Large intestine (tissue), 3 donors: ENCODE data around the gene PRPSAP1. TPM values are rescaled to one million over a fixed set of nuclear protein-coding genes. Genes with fewer than 3 reads are reported as not detected.
A peak's percentile ranks its signal among the peaks of the same experiment; 100 is the strongest.

Experiments used
- DNase-seq, 2 donors: peaks; one replicate each; pipeline versions ENCODE4 v3.0.0 to v3.0.0-alpha.2; 2013
- H3K27ac ChIP-seq: one replicate; pipeline ENCODE4 v1.5.1; 2013; ENCODE audit warnings: low read length
- H3K27me3 ChIP-seq: 2 replicates; pipeline ENCODE4 v1.6.1; 2013; ENCODE audit warnings: low read length; ENCODE audit not compliant: control insufficient read depth, insufficient read depth
- H3K36me3 ChIP-seq: 2 replicates; pipeline ENCODE4 v1.6.1; 2013; ENCODE audit warnings: low read length; ENCODE audit not compliant: control insufficient read depth, insufficient read depth
- H3K4me1 ChIP-seq: one replicate; pipeline ENCODE4 v1.6.1; 2013; ENCODE audit warnings: low read length; ENCODE audit not compliant: control insufficient read depth, insufficient read depth
- H3K4me3 ChIP-seq: one replicate; pipeline ENCODE4 v1.5.1; 2013; ENCODE audit warnings: low read length
- H3K9me3 ChIP-seq: one replicate; pipeline ENCODE4 v1.6.1; 2013; ENCODE audit warnings: mild to moderate bottlenecking, low read depth, low read length, moderate library complexity; ENCODE audit not compliant: control insufficient read depth
- WGBS: methylation state at CpG from one replicate; pipeline ENCODE4 v1.1.5; 2013; ENCODE audit warnings: low lambda C conversion rate; ENCODE audit not compliant: insufficient coverage; 5-methylcytosine and 5-hydroxymethylcytosine counted together
- polyA plus RNA-seq: library from polyadenylated mRNA; unstranded; fragments of 120-200 nt; gene quantifications from one replicate; pipeline ENCODE4 v1.2.1, GENCODE V29; 2013

PRPSAP1 gene
- polyA plus RNA-seq, 1 donor = 54.8 TPM

DNA sequence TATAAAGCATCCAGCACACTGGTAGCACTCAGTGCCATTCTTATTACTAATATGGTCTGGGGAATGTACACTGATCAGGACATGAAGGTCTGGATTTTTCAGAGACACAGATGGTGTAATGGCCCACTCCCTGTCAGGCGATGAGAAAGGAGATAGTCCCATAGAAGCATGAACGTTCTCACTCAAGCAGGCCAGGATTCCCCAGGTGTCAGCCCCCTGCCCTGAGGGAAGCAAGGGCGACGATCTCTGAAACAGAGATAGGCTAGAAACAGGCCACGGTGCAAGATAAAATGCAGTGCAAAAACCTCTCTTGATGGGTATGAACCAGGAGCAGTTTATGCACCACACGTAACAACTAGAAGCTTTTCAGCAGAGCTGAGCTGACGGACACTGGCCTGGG, 10.6 kb downstream of the PRPSAP1 start:
- H3K27ac ChIP-seq = no peak overlapping the region
- DNase-seq = no peak
- no peaks in the 10 kb centered on the region for H3K9me3 ChIP-seq
- no peak overlapping the region for H3K4me3 ChIP-seq
- no peaks in the 10 kb centered on the region for H3K27me3 ChIP-seq
- no peaks in the 10 kb centered on the region for H3K4me1 ChIP-seq
- H3K36me3 ChIP-seq = peaks cover 33% of the 10 kb centered on the region
- WGBS = 100% methylated on average over 2 of the region's 7 CpGs

- H3K9me3 ChIP-seq = no peaks in the 10 kb centered on the region
- no peak overlapping the region for H3K27ac ChIP-seq
- no peak for DNase-seq
- no peaks in the 10 kb centered on the region for H3K4me1 ChIP-seq
- H3K36me3 ChIP-seq = peaks cover 24% of the 10 kb centered on the region
- H3K27me3 ChIP-seq = no peaks in the 10 kb centered on the region
- H3K4me3 ChIP-seq = no peak overlapping the region
- WGBS = no CpG with 5 or more reads among the region's 6 CpGs
Measured at GRCh38 chr17:76341301-76341700, 12.4 kb downstream of the PRPSAP1 start.

DNA sequence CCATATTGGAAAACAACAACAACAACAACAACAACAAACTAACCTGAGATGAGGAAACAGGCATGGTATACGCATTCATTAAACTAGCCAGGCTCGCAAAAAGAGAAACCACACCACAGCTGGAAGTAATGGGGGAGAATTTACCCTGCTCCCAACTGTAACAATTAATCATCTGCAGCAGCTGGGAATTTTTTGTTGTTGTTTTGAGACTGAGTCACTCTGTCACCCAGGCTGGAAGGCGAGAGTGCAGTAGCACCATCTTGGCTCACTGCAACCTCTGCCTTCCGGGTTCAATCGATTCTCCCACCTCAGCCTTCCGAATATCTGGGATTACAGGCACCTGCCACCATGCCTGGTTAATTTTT, 16.3 kb downstream of the PRPSAP1 start:
- no CpG with 5 or more reads among the region's 6 CpGs for WGBS
- Histone ChIP-seq H3K4me1 (no peaks in the 10 kb centered on the region), H3K9me3 (no peaks in the 10 kb centered on the region), H3K27me3 (no peaks in the 10 kb centered on the region), H3K36me3 (peaks cover 7% of the 10 kb centered on the region), H3K27ac (no peak overlapping the region), H3K4me3 (no peak overlapping the region)
- no peak for DNase-seq

DNA sequence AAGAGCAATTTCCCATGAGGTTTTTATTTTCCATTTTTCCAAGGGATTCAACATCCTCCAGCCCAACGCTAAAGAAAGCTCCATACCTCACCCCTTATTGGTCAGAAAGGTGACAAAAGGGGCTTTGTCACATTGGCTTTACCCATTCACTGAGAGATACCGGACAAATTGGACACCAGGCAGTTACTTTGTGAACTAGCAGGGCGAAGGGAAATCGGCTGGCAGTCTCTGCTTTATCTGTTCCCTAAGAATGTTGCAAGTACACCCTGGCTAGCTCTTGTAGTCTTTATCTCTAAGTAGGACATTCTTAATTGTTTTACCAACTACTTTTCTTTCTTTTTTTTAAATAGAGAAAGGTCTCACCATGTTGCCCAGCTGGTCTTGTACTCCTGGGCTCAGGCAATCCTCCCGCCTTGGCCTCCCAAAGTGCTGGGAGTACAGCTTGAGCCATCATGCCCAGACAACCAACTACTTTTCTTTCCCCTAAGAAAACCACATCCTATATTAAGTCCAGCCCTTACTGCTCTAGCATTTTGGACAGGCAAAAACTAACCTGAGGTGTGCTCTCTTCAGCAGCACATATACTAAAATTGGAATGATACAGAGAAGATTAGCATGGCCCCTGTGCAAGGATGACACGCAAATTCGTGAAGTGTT, 16.8 kb downstream of the PRPSAP1 start:
- H3K27ac ChIP-seq = no peak overlapping the region
- no CpG with 5 or more reads among the region's 7 CpGs for WGBS
- H3K27me3 ChIP-seq = no peaks in the 10 kb centered on the region
- DNase-seq = no peak
- no peaks in the 10 kb centered on the region for H3K4me1 ChIP-seq
- H3K4me3 ChIP-seq = no peak overlapping the region
- no peaks in the 10 kb centered on the region for H3K9me3 ChIP-seq
- peaks cover 9% of the 10 kb centered on the region for H3K36me3 ChIP-seq

DNA sequence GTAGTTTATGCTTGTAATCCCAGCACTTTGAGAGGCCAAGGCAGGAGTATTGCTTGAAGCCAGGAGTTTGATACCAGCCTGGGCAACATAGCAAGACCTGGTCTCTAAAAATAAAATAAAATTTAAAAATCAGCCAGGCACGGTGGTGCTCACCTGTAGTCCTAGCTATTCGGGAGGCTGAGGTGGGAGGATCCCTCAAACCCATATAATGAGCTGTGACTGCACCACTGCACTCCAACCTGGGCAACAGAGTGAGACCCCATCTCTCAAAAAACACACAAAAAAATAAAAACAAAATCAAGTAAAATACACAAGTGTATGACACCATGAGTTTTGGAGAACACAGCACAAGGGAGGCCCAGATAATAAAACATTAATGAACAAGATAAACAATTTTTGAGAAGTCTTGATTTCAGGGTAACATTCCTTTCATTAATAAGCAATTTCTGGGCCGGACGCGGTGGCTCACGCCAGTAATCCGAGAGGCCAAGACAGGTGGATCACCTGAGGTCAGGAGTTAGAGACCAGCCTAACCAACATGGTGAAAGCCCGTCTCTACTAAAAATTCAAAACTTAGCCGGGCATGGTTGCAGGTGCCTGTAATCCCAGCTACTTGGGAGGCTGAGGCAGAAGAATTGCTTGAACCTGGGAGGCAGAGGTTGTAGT, 17.9 kb downstream of the PRPSAP1 start:
- Histone ChIP-seq H3K36me3 (peaks cover 10% of the 10 kb centered on the region), H3K9me3 (no peaks in the 10 kb centered on the region), H3K4me1 (no peaks in the 10 kb centered on the region), H3K27ac (no peak overlapping the region), H3K4me3 (no peak overlapping the region), H3K27me3 (no peaks in the 10 kb centered on the region)
- WGBS = 100% methylated on average over 1 of the region's 9 CpGs
- DNase-seq = no peak

GRCh38 chr17:76333673-76334505, 19.8 kb downstream of the PRPSAP1 start:
- 100% methylated on average over 1 of the region's 11 CpGs for WGBS
- no peaks in the 10 kb centered on the region for H3K9me3 ChIP-seq
- no peak overlapping the region for H3K27ac ChIP-seq
- H3K36me3 ChIP-seq = peaks cover 17% of the 10 kb centered on the region
- H3K27me3 ChIP-seq = no peaks in the 10 kb centered on the region
- H3K4me1 ChIP-seq = no peaks in the 10 kb centered on the region
- H3K4me3 ChIP-seq = no peak overlapping the region
- no peak for DNase-seq

DNA sequence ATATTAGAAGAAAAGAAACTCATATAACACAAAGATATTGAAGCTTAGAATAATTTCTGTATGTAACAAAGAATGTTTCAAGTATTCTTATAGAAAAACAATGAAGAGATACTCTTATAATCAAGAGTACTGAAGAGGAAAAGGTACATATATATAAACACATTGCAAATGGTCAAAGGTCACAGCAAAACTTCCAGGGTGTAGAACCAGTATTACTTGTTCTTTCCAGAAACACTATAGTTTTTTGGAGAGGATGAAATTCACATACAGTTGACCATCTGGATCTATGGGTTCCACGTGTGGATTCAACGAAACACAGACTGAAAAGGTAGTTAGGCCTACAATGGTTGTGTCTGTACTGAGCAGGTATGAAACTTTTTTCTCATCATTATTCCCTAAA, 22.6 kb downstream of the PRPSAP1 start:
- H3K27ac ChIP-seq = no peak overlapping the region
- H3K4me3 ChIP-seq = no peak overlapping the region
- DNase-seq = peak in 1 of 2 donors; percentile 48
- H3K9me3 ChIP-seq = no peaks in the 10 kb centered on the region
- peaks cover 29% of the 10 kb centered on the region for H3K36me3 ChIP-seq
- WGBS = no CpG with 5 or more reads among the region's 2 CpGs
- H3K27me3 ChIP-seq = no peaks in the 10 kb centered on the region
- H3K4me1 ChIP-seq = no peaks in the 10 kb centered on the region

DNA sequence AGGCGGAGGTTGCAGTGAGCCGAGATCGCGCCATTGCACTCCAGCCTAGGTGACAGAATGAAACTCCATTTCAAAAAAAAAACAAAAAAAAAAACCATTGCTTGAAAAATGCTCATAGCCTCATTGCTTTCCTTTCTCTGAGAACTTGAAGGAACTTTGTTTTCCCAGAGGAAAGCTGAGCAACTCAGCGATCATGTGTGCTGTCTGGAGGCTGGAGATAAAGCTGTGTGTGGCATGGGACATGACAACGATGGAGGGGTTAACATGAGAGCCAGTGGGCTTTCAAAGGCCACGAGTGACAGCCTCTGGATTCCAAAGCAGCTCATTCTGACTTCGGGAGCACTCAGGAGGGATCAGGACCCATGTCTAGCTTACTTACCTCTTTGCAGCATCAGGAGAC, 24.1 kb downstream of the PRPSAP1 start:
- no peak for DNase-seq
- Histone ChIP-seq H3K9me3 (no peaks in the 10 kb centered on the region), H3K4me1 (no peaks in the 10 kb centered on the region), H3K27me3 (no peaks in the 10 kb centered on the region), H3K4me3 (no peak overlapping the region), H3K27ac (no peak overlapping the region), H3K36me3 (peaks cover 29% of the 10 kb centered on the region)
- 100% methylated on average over 1 of the region's 8 CpGs for WGBS

DNA sequence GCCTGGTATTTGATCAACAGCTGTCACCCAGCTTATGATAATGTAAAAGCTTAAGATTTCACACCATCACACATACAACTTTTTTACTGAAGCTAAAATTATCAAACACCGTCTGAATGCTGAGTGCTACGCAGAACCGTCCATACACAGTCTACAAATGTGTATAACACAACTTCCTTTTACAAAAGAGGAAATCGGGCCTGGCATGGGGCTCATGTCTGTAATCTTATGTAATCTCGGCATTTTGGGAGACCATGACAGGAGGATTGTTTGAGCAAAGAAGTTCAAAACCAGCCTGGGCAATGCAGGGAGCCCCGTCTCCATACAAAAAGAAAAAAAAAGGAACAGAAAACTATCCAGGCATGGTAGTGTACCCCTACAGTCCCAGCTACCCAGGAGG, 26.0 kb downstream of the PRPSAP1 start:
- H3K4me3 ChIP-seq = no peak overlapping the region
- H3K27ac ChIP-seq = no peak overlapping the region
- H3K9me3 ChIP-seq = no peaks in the 10 kb centered on the region
- no peaks in the 10 kb centered on the region for H3K4me1 ChIP-seq
- H3K27me3 ChIP-seq = no peaks in the 10 kb centered on the region
- peaks cover 36% of the 10 kb centered on the region for H3K36me3 ChIP-seq
- WGBS = no CpG with 5 or more reads among the region's 6 CpGs
- no peak for DNase-seq

GRCh38 chr17:76326306-76326705, 27.4 kb downstream of the PRPSAP1 start:
- Histone ChIP-seq H3K27me3 (no peaks in the 10 kb centered on the region), H3K4me3 (no peak overlapping the region), H3K27ac (no peak overlapping the region), H3K9me3 (no peaks in the 10 kb centered on the region), H3K4me1 (no peaks in the 10 kb centered on the region), H3K36me3 (peaks cover 33% of the 10 kb centered on the region)
- DNase-seq = no peak
- 100% methylated on average over 1 of the region's 1 CpG for WGBS
